GM12878 (cell line): Measurements from ENCODE around the gene COX17. TPM values are rescaled to one million over a fixed set of nuclear protein-coding genes. Genes with fewer than 3 reads are reported as not detected.

Experiments
- ATAC-seq: fragments of 200-7000 bp; cut with Tn5 transposase; 3 replicates; pipeline ENCODE4 v1.9.1; 2020; ENCODE audit warnings: mild to moderate bottlenecking, moderate library complexity
- BruUV-seq: library from RNA; stranded (reverse); fragments of 400-500 nt; replicated peaks from 2 replicates; lab custom pipeline; 2021; lab: Mats Ljungman, UMichigan
- CTCF ChIA-PET: fragments of 300-600 bp; sonication (Branson Sonifier 250); formaldehyde crosslinking; extraction: SDS; loops from one replicate; lab custom pipeline; 2021; ENCODE audit warnings: inconsistent platforms; lab: Yijun Ruan, JAX
- POLR2A ChIA-PET: fragments of 350-600 bp; formaldehyde crosslinking; extraction: SDS; loops from one replicate; lab custom pipeline; 2021; ENCODE audit warnings: inconsistent platforms; lab: Charles Lee
- RAD21 ChIA-PET: fragments of 300-600 bp; sonication (Branson Sonifier 250); formaldehyde crosslinking; loops from one replicate; lab custom pipeline; 2023; ENCODE audit warnings: antibody characterized with exemption; ENCODE audit not compliant: unreplicated experiment; lab: Charles Lee
- SMC1A ChIA-PET: fragments of 300-600 bp; sonication (Branson Sonifier 250); formaldehyde crosslinking; loops from one replicate; lab custom pipeline; 2023; ENCODE audit not compliant: unreplicated experiment, uncharacterized antibody; lab: Charles Lee
- DNase-seq: peaks from one replicate; pipeline ENCODE4 v3.0.0-alpha.2; 2011; ENCODE audit warnings: low read depth, low spot score
- FAIRE-seq: peaks from 3 replicates; lab custom pipeline; 2011; peaks lifted over from hg19 to GRCh38; lab: Jason Lieb, UNC
- H2AFZ ChIP-seq: 2 replicates; pipeline ENCODE4 v1.6.0; 2011; ENCODE audit warnings: low read depth, low read length, control low read depth; ENCODE audit not compliant: control insufficient read depth
- H3K27ac ChIP-seq: 2 replicates; pipeline ENCODE4 v1.5.1; 2011; ENCODE audit warnings: control low read depth; ENCODE audit not compliant: control insufficient read depth, insufficient read depth
- H3K27me3 ChIP-seq, 2 experiments: replicated peaks in 1 of 2; 2 replicates each; pipeline versions ENCODE4 v1.6.0 to v1.6.1; 2011; ENCODE audit warnings: low read length in 1 of 2; ENCODE audit not compliant: control insufficient read depth in 2 of 2, insufficient read depth in 2 of 2
- H3K36me3 ChIP-seq, 2 experiments: 2 replicates each; pipeline ENCODE4 v1.5.1; 2011; ENCODE audit warnings: low read length in 1 of 2; ENCODE audit not compliant: control insufficient read depth in 2 of 2, insufficient read depth in 2 of 2
- H3K4me1 ChIP-seq: 2 replicates; pipeline ENCODE4 v1.6.1; 2011; ENCODE audit warnings: mild to moderate bottlenecking, low read length, moderate library complexity, mixed read lengths; ENCODE audit not compliant: control insufficient read depth, insufficient read depth
- H3K4me2 ChIP-seq: 2 replicates; pipeline ENCODE4 v1.6.0; 2011; ENCODE audit warnings: control low read depth; ENCODE audit not compliant: control insufficient read depth, insufficient read depth
- H3K4me3 ChIP-seq: fragments of 200-600 bp; sonication (generic); 2 replicates; pipeline ENCODE4 v1.5.1; 2016
- H3K79me2 ChIP-seq: 2 replicates; pipeline ENCODE4 v1.6.0; 2011; ENCODE audit warnings: low read length; ENCODE audit not compliant: control insufficient read depth, insufficient read depth
- H3K9ac ChIP-seq: 2 replicates; pipeline ENCODE4 v1.8.0; 2011; ENCODE audit warnings: low read length, control low read depth, mixed read lengths; ENCODE audit not compliant: control insufficient read depth, insufficient read depth
- H3K9me3 ChIP-seq: replicated peaks from 3 replicates; pipeline ENCODE4 v1.5.1; 2011; ENCODE audit warnings: mild to moderate bottlenecking, low read length; ENCODE audit not compliant: control insufficient read depth, insufficient read depth
- H4K20me1 ChIP-seq: 2 replicates; pipeline ENCODE4 v1.6.0; 2011; ENCODE audit not compliant: control insufficient read depth, insufficient read depth
- ASH2L ChIP-seq: fragments of 300-600, 200-600 bp; sonication (generic); IDR thresholded peaks from 2 replicates; pipeline ENCODE4 v1.6.1; 2017; ENCODE audit warnings: low read depth, mild to moderate bottlenecking, borderline replicate concordance
- BCL11A ChIP-seq: IDR thresholded peaks from 2 replicates; pipeline ENCODE4 v1.6.1; 2011; ENCODE audit warnings: low read depth, low read length
- CHD4 ChIP-seq: fragments of 200-600 bp; sonication (generic); IDR thresholded peaks from 2 replicates; pipeline ENCODE4 v1.6.1; 2016; ENCODE audit warnings: mild to moderate bottlenecking
- E2F8 ChIP-seq: fragments of 450-650 bp; IDR thresholded peaks from 2 replicates; pipeline ENCODE4 v1.6.1; 2018; ENCODE audit warnings: mild to moderate bottlenecking, low read depth, moderate library complexity; ENCODE audit not compliant: partially characterized antibody
- EP300 ChIP-seq, 2 experiments: fragments of 150-350 bp in 1 of 2; IDR thresholded peaks; 2 replicates each; pipeline ENCODE4 v1.6.1; 2011 to 2012; ENCODE audit warnings: low read depth in 2 of 2, low read length in 2 of 2, borderline replicate concordance in 1 of 2, improper control_type of control experiment in 1 of 2, inconsistent platforms in 1 of 2; ENCODE audit not compliant: control insufficient read depth in 1 of 2
- HDAC2 ChIP-seq: fragments of 200-600 bp; sonication (generic); IDR thresholded peaks from 2 replicates; pipeline ENCODE4 v1.6.1; 2017
- MTA2 ChIP-seq: fragments of 450-650 bp; IDR thresholded peaks from 2 replicates; pipeline ENCODE4 v1.6.1; 2016; ENCODE audit warnings: low read depth, mild to moderate bottlenecking, moderate library complexity
- NFYB ChIP-seq: IDR thresholded peaks from 2 replicates; pipeline ENCODE4 v1.6.1; 2011; ENCODE audit warnings: low read depth, mild to moderate bottlenecking, low read length, improper control_type of control experiment, moderate library complexity; ENCODE audit not compliant: insufficient read depth
- NR2C1 ChIP-seq: fragments of 450-650 bp; IDR thresholded peaks from 2 replicates; pipeline ENCODE4 v1.6.1; 2017; ENCODE audit warnings: antibody characterized with exemption, mild to moderate bottlenecking, moderate library complexity
- NR2C2 ChIP-seq: IDR thresholded peaks from 2 replicates; pipeline ENCODE4 v1.6.1; 2011; ENCODE audit warnings: borderline replicate concordance, low read depth; ENCODE audit not compliant: control insufficient read depth, insufficient read length
- RCOR1 ChIP-seq: conservative IDR thresholded peaks from 2 replicates; pipeline ENCODE4 v1.6.1; 2012; ENCODE audit warnings: low read depth, low read length, improper control_type of control experiment
- SMAD5 ChIP-seq: IDR thresholded peaks from 2 replicates; pipeline ENCODE4 v1.6.1; 2016; ENCODE audit warnings: antibody characterized with exemption, low read depth
- TCF3 ChIP-seq: IDR thresholded peaks from 2 replicates; pipeline ENCODE4 v1.6.1; 2012; ENCODE audit warnings: low read depth, mild to moderate bottlenecking, low read length, borderline replicate concordance; ENCODE audit not compliant: insufficient read depth
- ZBTB40 ChIP-seq: fragments of 450-650 bp; IDR thresholded peaks from 2 replicates; pipeline ENCODE4 v1.6.1; 2016; ENCODE audit warnings: mild to moderate bottlenecking, moderate library complexity, borderline replicate concordance
- ZSCAN29 ChIP-seq: fragments of 450-650 bp; IDR thresholded peaks from 2 replicates; pipeline ENCODE4 v1.6.1; 2017; ENCODE audit warnings: mild to moderate bottlenecking, moderate library complexity
- WGBS: methylation state at CpG from one replicate; pipeline ENCODE4 v1.1.6; 2016; ENCODE audit warnings: low lambda C conversion rate; ENCODE audit not compliant: insufficient replicate concordance, insufficient coverage; ENCODE audit errors: missing lambda C conversion rate; 5-methylcytosine and 5-hydroxymethylcytosine counted together
- in situ Hi-C: fragments of 300-500 bp; cut with MboI; formaldehyde crosslinking; loops from 9 replicates; pipeline ENCODE4 v1.14.3; 2018; ENCODE audit warnings: mixed read lengths
- intact Hi-C: fragments of 100-400 bp; cut with micrococcal nuclease; formaldehyde crosslinking; loops from one replicate; pipeline ENCODE4 v1.14.2; 2022; ENCODE audit not compliant: unreplicated experiment
- polyA plus RNA-seq, 11 experiments: library from polyadenylated mRNA; depleted of rRNA in 4 of 11; unstranded in 6 of 11; stranded (reverse) in 5 of 11; fragments of >200 nt; fragmentation: Nextera tagmentation in 4 of 11; fragmentation: Illumina TruSeq in 1 of 11; extraction: Ambion mirVana in 4 of 11; extraction: Trizol in 1 of 11; gene quantifications; 1 replicate in 1 of 11; 2 replicates in 10 of 11; pipeline versions ENCODE4 v1.2.1 to v1.2.3, GENCODE V29; 2011 to 2016; ENCODE audit warnings: inconsistent platforms in 2 of 11, missing spikeins in 2 of 11, low read depth in 1 of 11
- total RNA-seq, 4 experiments: library from RNA; depleted of rRNA in 3 of 4; stranded (reverse); fragments of >200 nt in 3 of 4; fragmentation: Illumina TruSeq in 1 of 4; extraction: Trizol in 1 of 4; gene quantifications; 2 replicates each; pipeline versions ENCODE4 v1.2.1 to v1.2.3, GENCODE V29; 2013 to 2021

COX17 gene
- total and polyA plus RNA-seq, 10 of the 15 experiments (the other 5 are each of a cell fraction or from before 2014, with no cell fraction given) = 111 to 717 (median 243) TPM

- H3K9ac ChIP-seq = no peak overlapping the region
- H3K9me3 ChIP-seq = no peaks in the 10 kb centered on the region; the same call in 2 of the 3 replicates
- no peaks in the 10 kb centered on the region for H3K79me2 ChIP-seq
- no peak overlapping the region for H2AFZ ChIP-seq
- FAIRE-seq (no peak), ATAC-seq (no peak), DNase-seq (no peak)
- ChIA-PET POLR2A (interaction anchor here (0.6 to 2.9 kb wide), 14 partner anchors 10 to 81 kb away, joined by 3 to 41 read pairs (median 3); partner anchors contain the start of gene COX17), RAD21 (interaction anchor here (1.2 to 5.1 kb wide), 10 partner anchors 10 to 43 kb away, joined by 3 to 53 read pairs (median 9); no protein-coding TSS in a partner anchor), SMC1A (interaction anchor here (1.1 to 5.0 kb wide), 11 partner anchors 10 to 77 kb away, joined by 3 to 87 read pairs (median 7); partner anchors contain the start of gene COX17), CTCF (interaction anchor here (0.7 to 3.6 kb wide), 13 partner anchors 9 to 106 kb away, joined by 3 to 43 read pairs (median 5); no protein-coding TSS in a partner anchor)
- in situ Hi-C loops = no loop called here
- 33% methylated on average over 4 of the region's 4 CpGs for WGBS
- intact Hi-C loops = no loop called here
- no peak overlapping the region for H3K4me3 ChIP-seq
- peaks cover 34% of the 10 kb centered on the region for H3K4me1 ChIP-seq
- TF ChIP-seq RCOR1 (no peak), BCL11A (no peak), EP300 (IDR thresholded peaks at IDR 0.05; ENCODE audit: borderline replicate concordance in 1 of 2, control insufficient read depth in 1 of 2, low read depth in 2 of 2, low read length in 2 of 2) (no peak), TCF3 (no peak), NR2C2 (no peak), SMAD5 (no peak), MTA2 (no peak), ASH2L (no peak), E2F8 (no peak), NR2C1 (no peak), CHD4 (no peak), NFYB (no peak), ZSCAN29 (no peak), ZBTB40 (no peak), HDAC2 (no peak)
- no peak overlapping the region for H3K4me2 ChIP-seq
- no TSS peak for BruUV-seq
- H3K36me3 ChIP-seq = peaks cover 0 to under 1% of the 10 kb centered on the region in 2 experiments; a peak in 1 of 4 replicates
- no peaks in the 10 kb centered on the region for H4K20me1 ChIP-seq
- no peaks in the 10 kb centered on the region for H3K27me3 ChIP-seq
- peak overlapping the region; percentile 96 for H3K27ac ChIP-seq
Observed at GRCh38 chr3:119636891-119637611, 40.2 kb downstream of the COX17 start.
